ENCODE data around the gene CHST11. TPM values are rescaled to one million over a fixed set of nuclear protein-coding genes. Genes with fewer than 3 reads are reported as not detected.

CHST11 gene
- total and polyA plus RNA-seq, 4 donors: 0.57 to 11.1 (median 3.7) TPM

GRCh38 chr12:104494793-104495158 is 38.0 kb downstream of the CHST11 start:
- TF ChIP-seq ATF3 (IDR thresholded peaks at IDR 0.05) (no peak), REST (IDR thresholded peaks at IDR 0.05) (no peak), YY1 (IDR thresholded peaks at IDR 0.05) (no peak), ZBTB33 (IDR thresholded peaks at IDR 0.05) (no peak), RXRA (IDR thresholded peaks at IDR 0.05) (no peak), MAX (IDR thresholded peaks at IDR 0.05) (no peak)
- no peaks in the 10 kb centered on the region for H3K27me3 ChIP-seq (ENCODE audit: control insufficient read depth in 4 of 4, insufficient read depth in 4 of 4, low read length in 3 of 4)
- no peaks in the 10 kb centered on the region for H3K4me1 ChIP-seq (ENCODE audit: control insufficient read depth in 4 of 4, insufficient read depth in 4 of 4, low read length in 3 of 4)
- no peak for DNase-seq (ENCODE audit: low spot score)
- H3K9ac ChIP-seq (ENCODE audit: low read depth in 1 of 2, low read length in 2 of 2): no peak overlapping the region
- no peaks in the 10 kb centered on the region for H3K36me3 ChIP-seq (ENCODE audit: control insufficient read depth in 4 of 4, insufficient read depth in 3 of 4, low read depth in 1 of 4, low read length in 3 of 4)
- H3K9me3 ChIP-seq (ENCODE audit: control insufficient read depth in 4 of 4, low read length in 3 of 4): no peaks in the 10 kb centered on the region
- no peak overlapping the region for H3K4me3 ChIP-seq (ENCODE audit: low read depth in 1 of 3, low read length in 3 of 3)
- 57% methylated on average over 5 of the region's 5 CpGs for WGBS
- no peak overlapping the region for H3K27ac ChIP-seq (ENCODE audit: low read depth in 1 of 2, low read length in 2 of 2)

GRCh38 chr12:104495786-104496185 is 39.0 kb downstream of the CHST11 start:
- H3K4me1 ChIP-seq (ENCODE audit: control insufficient read depth in 4 of 4, insufficient read depth in 4 of 4, low read length in 3 of 4): no peaks in the 10 kb centered on the region
- H3K27me3 ChIP-seq (ENCODE audit: control insufficient read depth in 4 of 4, insufficient read depth in 4 of 4, low read length in 3 of 4): no peaks in the 10 kb centered on the region
- H3K9ac ChIP-seq (ENCODE audit: low read depth in 1 of 2, low read length in 2 of 2): no peak overlapping the region
- no peaks in the 10 kb centered on the region for H3K36me3 ChIP-seq (ENCODE audit: control insufficient read depth in 4 of 4, insufficient read depth in 3 of 4, low read depth in 1 of 4, low read length in 3 of 4)
- 86% methylated on average over 3 of the region's 3 CpGs for WGBS
- no peak overlapping the region for H3K4me3 ChIP-seq (ENCODE audit: low read depth in 1 of 3, low read length in 3 of 3)
- H3K27ac ChIP-seq (ENCODE audit: low read depth in 1 of 2, low read length in 2 of 2): no peak overlapping the region
- H3K9me3 ChIP-seq (ENCODE audit: control insufficient read depth in 4 of 4, low read length in 3 of 4): no peaks in the 10 kb centered on the region
- DNase-seq (ENCODE audit: low spot score): no peak
- no peak for TF ChIP-seq REST (IDR thresholded peaks at IDR 0.05)
- TF ChIP-seq TAF1 (conservative IDR thresholded peaks at IDR 0.05): no peak
- no peak for TF ChIP-seq EGR1 (IDR thresholded peaks at IDR 0.05; ENCODE audit: low read depth in 2 of 2)
- TF ChIP-seq ATF3 (IDR thresholded peaks at IDR 0.05): no peak
- TF ChIP-seq GABPA (IDR thresholded peaks at IDR 0.05 in 1 of 2, conservative IDR thresholded peaks at IDR 0.05 in 1 of 2): no peak
- no peak for TF ChIP-seq MAX (IDR thresholded peaks at IDR 0.05)
- no peak for TF ChIP-seq YY1 (IDR thresholded peaks at IDR 0.05)
- TF ChIP-seq CTCF (IDR thresholded peaks at IDR 0.05; ENCODE audit: low read depth, low read length, missing input control): no peak
- TF ChIP-seq RXRA (IDR thresholded peaks at IDR 0.05): no peak
- no peak for TF ChIP-seq HNF4G (IDR thresholded peaks at IDR 0.05)
- TF ChIP-seq FOXA2 (IDR thresholded peaks at IDR 0.05): no peak
- TF ChIP-seq FOXA1 (IDR thresholded peaks at IDR 0.05): no peak
- TF ChIP-seq SP1 (IDR thresholded peaks at IDR 0.05): no peak
- no peak for TF ChIP-seq ZBTB33 (IDR thresholded peaks at IDR 0.05)
- no peak for TF ChIP-seq JUND (IDR thresholded peaks at IDR 0.05)
- TF ChIP-seq NR2F2 (IDR thresholded peaks at IDR 0.05): no peak
- TF ChIP-seq HNF4A (conservative IDR thresholded peaks at IDR 0.05): no peak
- TF ChIP-seq RAD21 (IDR thresholded peaks at IDR 0.05): no peak

All from liver (tissue), 9 donors.